Measurements from ENCODE around the gene DPP9.
A peak's percentile ranks its signal among the peaks of the same experiment; 100 is the strongest.

Gene DPP9

DNA sequence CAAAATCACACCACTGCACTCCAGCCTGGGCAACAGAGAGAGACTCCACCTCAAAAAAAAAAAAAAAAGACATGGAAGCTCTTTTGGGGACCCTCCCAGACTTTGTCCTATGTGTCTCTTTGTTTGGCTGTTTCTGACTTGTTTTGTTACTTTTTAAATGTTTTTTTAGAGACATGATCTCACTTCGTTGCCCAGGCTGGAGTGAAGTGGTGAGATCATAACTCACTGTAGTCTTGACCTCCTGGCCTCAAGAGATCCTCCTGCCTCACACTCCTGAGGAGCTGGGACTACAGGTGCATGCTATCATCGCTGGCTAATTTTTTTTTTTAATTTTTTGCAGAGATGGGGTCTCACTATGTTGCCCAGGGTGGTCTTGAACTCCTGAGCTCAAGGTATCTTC lies 16.4 kb upstream of the DPP9 start:
- no peak for DNase-seq (ENCODE audit: low read depth, low spot score)
- H3K36me3 ChIP-seq (ENCODE audit: control insufficient read depth, insufficient read depth, low read length) = no peaks in the 10 kb centered on the region
- no CpG with 5 or more reads among the region's 2 CpGs for WGBS (ENCODE audit: insufficient coverage, insufficient read length)
- no peak overlapping the region for H3K4me3 ChIP-seq (ENCODE audit: low read length)
- no peaks in the 10 kb centered on the region for H3K9me3 ChIP-seq (ENCODE audit: control insufficient read depth, insufficient read depth, low read length)
- H3K4me1 ChIP-seq (ENCODE audit: control insufficient read depth, insufficient read depth, low read length) = peaks cover 1% of the 10 kb centered on the region; the same call in 1 of the 2 replicates
- H3K27me3 ChIP-seq (ENCODE audit: control insufficient read depth, insufficient read depth, low read length) = no peaks in the 10 kb centered on the region
- H3K27ac ChIP-seq (ENCODE audit: low read length) = no peak overlapping the region

GRCh38 chr19:4738734-4739133 lies 15.1 kb upstream of the DPP9 start:
- Histone ChIP-seq H3K27ac (ENCODE audit: low read length) (no peak overlapping the region), H3K36me3 (ENCODE audit: control insufficient read depth, insufficient read depth, low read length) (no peaks in the 10 kb centered on the region)
- WGBS (ENCODE audit: insufficient coverage, insufficient read length) = no CpG with 5 or more reads among the region's 4 CpGs

DNA sequence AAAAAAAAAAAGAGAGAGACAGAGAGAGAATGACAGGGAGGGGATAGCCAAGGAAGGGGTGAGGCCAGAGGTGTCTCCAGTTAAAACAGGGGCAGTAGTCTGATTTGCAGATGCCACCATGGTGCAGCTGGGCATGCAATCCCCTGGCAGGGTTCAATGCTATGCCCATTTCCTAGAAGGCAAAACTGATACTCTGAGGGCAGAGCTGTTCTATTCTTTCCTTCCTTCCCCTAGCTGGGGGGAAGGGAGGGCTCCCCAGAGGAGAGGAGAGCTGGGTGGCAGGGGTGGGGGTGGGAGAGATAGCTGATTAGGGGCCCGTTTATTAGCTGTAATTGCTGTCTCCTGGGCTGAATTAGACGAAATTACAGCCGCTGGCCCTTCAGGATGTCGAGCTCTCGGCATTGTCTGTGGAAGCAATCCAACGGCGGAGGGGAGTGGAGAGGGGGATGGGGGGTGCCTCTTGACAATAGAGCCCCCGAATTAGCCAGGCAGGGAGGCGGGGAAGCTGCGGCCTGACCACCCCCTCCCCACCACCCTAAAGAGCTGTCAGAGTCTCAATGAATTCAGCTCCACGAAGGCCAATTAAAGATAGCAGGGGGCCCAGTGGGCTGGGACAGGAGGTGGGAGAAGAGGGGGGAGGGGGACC lies 14.4 kb upstream of the DPP9 start:
- H3K27ac ChIP-seq (ENCODE audit: low read length) = no peak overlapping the region
- no peak for DNase-seq (ENCODE audit: low read depth, low spot score)

More at GRCh38 chr19:4738734-4739133, 15.1 kb upstream of the DPP9 start:
- no peak overlapping the region for H3K4me3 ChIP-seq (ENCODE audit: low read length)
- DNase-seq (ENCODE audit: low read depth, low spot score) = no peak
- peaks cover 1% of the 10 kb centered on the region; the same call in 1 of the 2 replicates for H3K4me1 ChIP-seq (ENCODE audit: control insufficient read depth, insufficient read depth, low read length)
- no peaks in the 10 kb centered on the region for H3K9me3 ChIP-seq (ENCODE audit: control insufficient read depth, insufficient read depth, low read length)
- H3K27me3 ChIP-seq (ENCODE audit: control insufficient read depth, insufficient read depth, low read length) = no peaks in the 10 kb centered on the region

GRCh38 chr19:4733755-4734345 lies 10.2 kb upstream of the DPP9 start:
- Histone ChIP-seq H3K9me3 (ENCODE audit: control insufficient read depth, insufficient read depth, low read length) (no peaks in the 10 kb centered on the region), H3K27me3 (ENCODE audit: control insufficient read depth, insufficient read depth, low read length) (no peaks in the 10 kb centered on the region), H3K36me3 (ENCODE audit: control insufficient read depth, insufficient read depth, low read length) (no peaks in the 10 kb centered on the region), H3K4me3 (ENCODE audit: low read length) (no peak overlapping the region), H3K4me1 (ENCODE audit: control insufficient read depth, insufficient read depth, low read length) (no peaks in the 10 kb centered on the region; the same call in none of the 2 replicates), H3K27ac (ENCODE audit: low read length) (no peak overlapping the region)
- no CpG with 5 or more reads among the region's 1 CpG for WGBS (ENCODE audit: insufficient coverage, insufficient read length)
- no peak for DNase-seq (ENCODE audit: low read depth, low spot score)

More for the DNA sequence above, 14.4 kb upstream of the DPP9 start:
- no CpG with 5 or more reads among the region's 11 CpGs for WGBS (ENCODE audit: insufficient coverage, insufficient read length)
- no peaks in the 10 kb centered on the region for H3K36me3 ChIP-seq (ENCODE audit: control insufficient read depth, insufficient read depth, low read length)
- H3K4me1 ChIP-seq (ENCODE audit: control insufficient read depth, insufficient read depth, low read length) = peaks cover 1% of the 10 kb centered on the region; the same call in 1 of the 2 replicates
- H3K9me3 ChIP-seq (ENCODE audit: control insufficient read depth, insufficient read depth, low read length) = no peaks in the 10 kb centered on the region
- H3K4me3 ChIP-seq (ENCODE audit: low read length) = no peak overlapping the region
- H3K27me3 ChIP-seq (ENCODE audit: control insufficient read depth, insufficient read depth, low read length) = no peaks in the 10 kb centered on the region

GRCh38 chr19:4732680-4733114 lies 9.1 kb upstream of the DPP9 start:
- DNase-seq (ENCODE audit: low read depth, low spot score) = peak; percentile 57
- H3K27me3 ChIP-seq (ENCODE audit: control insufficient read depth, insufficient read depth, low read length) = no peaks in the 10 kb centered on the region
- WGBS (ENCODE audit: insufficient coverage, insufficient read length) = no CpG with 5 or more reads among the region's 8 CpGs
- no peaks in the 10 kb centered on the region; the same call in 1 of the 2 replicates for H3K4me1 ChIP-seq (ENCODE audit: control insufficient read depth, insufficient read depth, low read length)
- H3K9me3 ChIP-seq (ENCODE audit: control insufficient read depth, insufficient read depth, low read length) = no peaks in the 10 kb centered on the region
- no peak overlapping the region for H3K27ac ChIP-seq (ENCODE audit: low read length)
- no peaks in the 10 kb centered on the region for H3K36me3 ChIP-seq (ENCODE audit: control insufficient read depth, insufficient read depth, low read length)
- H3K4me3 ChIP-seq (ENCODE audit: low read length) = no peak overlapping the region

DNA sequence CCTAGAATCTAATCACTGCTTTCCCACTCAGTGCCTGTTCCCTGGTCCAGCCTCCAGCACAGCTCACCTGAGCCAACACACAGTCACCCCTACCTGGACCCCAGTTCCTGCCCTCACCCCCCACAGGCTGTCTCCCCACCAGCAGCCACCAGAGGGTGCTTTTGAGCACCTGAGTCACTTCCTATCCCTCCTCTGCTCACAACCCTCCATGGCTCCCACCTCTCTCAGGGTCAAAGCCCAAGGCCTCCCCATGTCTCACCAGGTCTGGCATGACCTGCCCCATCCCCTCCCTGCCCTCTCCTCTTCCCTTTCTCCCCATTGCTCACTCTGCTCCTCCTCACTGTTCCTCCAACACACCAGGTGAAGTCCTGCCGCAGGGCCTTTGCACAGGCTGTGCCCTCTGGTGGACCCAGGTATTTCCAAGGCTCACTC lies 7.1 kb upstream of the DPP9 start:
- DNase-seq (ENCODE audit: low read depth, low spot score) = peak; percentile 37
- Histone ChIP-seq H3K4me3 (ENCODE audit: low read length) (no peak overlapping the region), H3K36me3 (ENCODE audit: control insufficient read depth, insufficient read depth, low read length) (no peaks in the 10 kb centered on the region), H3K27me3 (ENCODE audit: control insufficient read depth, insufficient read depth, low read length) (no peaks in the 10 kb centered on the region), H3K4me1 (ENCODE audit: control insufficient read depth, insufficient read depth, low read length) (no peaks in the 10 kb centered on the region; the same call in 1 of the 2 replicates), H3K9me3 (ENCODE audit: control insufficient read depth, insufficient read depth, low read length) (no peaks in the 10 kb centered on the region), H3K27ac (ENCODE audit: low read length) (no peak overlapping the region)
- WGBS (ENCODE audit: insufficient coverage, insufficient read length) = no CpG with 5 or more reads among the region's 1 CpG

- Histone ChIP-seq H3K27ac (ENCODE audit: low read length) (no peak overlapping the region), H3K27me3 (ENCODE audit: control insufficient read depth, insufficient read depth, low read length) (no peaks in the 10 kb centered on the region), H3K4me3 (ENCODE audit: low read length) (no peak overlapping the region), H3K4me1 (ENCODE audit: control insufficient read depth, insufficient read depth, low read length) (no peaks in the 10 kb centered on the region; the same call in 1 of the 2 replicates), H3K36me3 (ENCODE audit: control insufficient read depth, insufficient read depth, low read length) (no peaks in the 10 kb centered on the region), H3K9me3 (ENCODE audit: control insufficient read depth, insufficient read depth, low read length) (no peaks in the 10 kb centered on the region)
- DNase-seq (ENCODE audit: low read depth, low spot score) = no peak
- no CpG with 5 or more reads among the region's 10 CpGs for WGBS (ENCODE audit: insufficient coverage, insufficient read length)
Observed at GRCh38 chr19:4728871-4729270, 5.2 kb upstream of the DPP9 start.

DNA sequence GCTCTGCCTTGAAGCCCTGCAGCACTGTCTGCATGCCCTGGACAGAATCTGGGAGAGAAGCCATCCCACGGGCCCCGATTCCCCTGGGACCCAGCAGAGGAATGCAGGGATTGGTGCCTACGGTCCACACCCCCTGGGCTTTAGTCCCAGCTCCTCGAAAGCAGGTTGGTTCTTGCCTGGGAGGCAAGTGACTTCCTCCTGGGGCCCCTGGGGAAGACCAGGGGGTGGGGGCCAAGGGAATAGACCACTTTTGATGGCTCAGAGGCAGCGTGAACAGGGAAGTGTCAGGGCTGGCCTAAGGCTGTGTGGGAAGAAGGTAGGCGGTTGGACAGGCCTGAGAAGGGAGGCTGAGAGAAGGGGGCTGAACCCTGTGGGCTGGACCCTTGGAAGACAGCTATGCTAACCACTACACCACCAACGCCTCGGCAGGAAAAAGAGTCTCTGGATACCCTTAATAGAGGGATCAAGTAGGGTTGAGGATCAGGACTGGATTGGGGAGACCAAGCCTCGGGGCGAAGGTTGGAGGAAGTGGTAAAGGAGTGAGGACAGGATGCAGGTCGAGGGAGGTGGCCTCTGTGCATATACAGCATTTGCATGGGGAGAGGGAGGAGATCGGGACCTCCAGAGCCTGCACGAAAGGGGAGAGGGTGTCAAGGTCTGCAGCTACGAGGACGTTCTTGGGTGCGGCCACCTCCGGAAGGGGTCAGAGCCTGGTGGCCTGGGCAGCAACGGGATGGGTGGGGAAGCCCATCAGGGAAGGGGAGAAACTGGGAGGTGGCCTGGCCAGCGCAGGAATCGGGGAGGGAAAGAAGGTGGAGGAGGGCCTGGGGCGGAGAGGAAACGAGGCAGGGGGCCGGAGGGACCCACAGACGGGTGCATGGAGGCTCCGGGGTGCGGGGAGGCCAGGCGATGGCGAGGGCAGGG lies 709 bp downstream of the DPP9 start:
- H3K4me1 ChIP-seq (ENCODE audit: control insufficient read depth, insufficient read depth, low read length) = peaks cover 2% of the 10 kb centered on the region; the same call in 1 of the 2 replicates
- 0 out of 2 replicates have a peak, but pooled peaks cover 9% of the 10 kb centered on the region for H3K36me3 ChIP-seq (ENCODE audit: control insufficient read depth, insufficient read depth, low read length)
- peak overlapping the region; percentile 95 for H3K4me3 ChIP-seq (ENCODE audit: low read length)
- WGBS (ENCODE audit: insufficient coverage, insufficient read length) = no CpG with 5 or more reads among the region's 28 CpGs
- H3K9me3 ChIP-seq (ENCODE audit: control insufficient read depth, insufficient read depth, low read length) = no peaks in the 10 kb centered on the region
- no peak for DNase-seq (ENCODE audit: low read depth, low spot score)
- H3K27ac ChIP-seq (ENCODE audit: low read length) = no peak overlapping the region
- H3K27me3 ChIP-seq (ENCODE audit: control insufficient read depth, insufficient read depth, low read length) = no peaks in the 10 kb centered on the region

- H3K27me3 ChIP-seq (ENCODE audit: control insufficient read depth, insufficient read depth, low read length) = no peaks in the 10 kb centered on the region
- H3K4me1 ChIP-seq (ENCODE audit: control insufficient read depth, insufficient read depth, low read length) = peaks cover 2% of the 10 kb centered on the region; the same call in 1 of the 2 replicates
- H3K9me3 ChIP-seq (ENCODE audit: control insufficient read depth, insufficient read depth, low read length) = no peaks in the 10 kb centered on the region
- H3K27ac ChIP-seq (ENCODE audit: low read length) = no peak overlapping the region
- WGBS (ENCODE audit: insufficient coverage, insufficient read length) = no CpG with 5 or more reads among the region's 6 CpGs
- H3K4me3 ChIP-seq (ENCODE audit: low read length) = no peak overlapping the region
- H3K36me3 ChIP-seq (ENCODE audit: control insufficient read depth, insufficient read depth, low read length) = peaks cover 16% of the 10 kb centered on the region
- DNase-seq (ENCODE audit: low read depth, low spot score) = no peak
Observed at GRCh38 chr19:4721196-4721595, 2.4 kb downstream of the DPP9 start.

DNA sequence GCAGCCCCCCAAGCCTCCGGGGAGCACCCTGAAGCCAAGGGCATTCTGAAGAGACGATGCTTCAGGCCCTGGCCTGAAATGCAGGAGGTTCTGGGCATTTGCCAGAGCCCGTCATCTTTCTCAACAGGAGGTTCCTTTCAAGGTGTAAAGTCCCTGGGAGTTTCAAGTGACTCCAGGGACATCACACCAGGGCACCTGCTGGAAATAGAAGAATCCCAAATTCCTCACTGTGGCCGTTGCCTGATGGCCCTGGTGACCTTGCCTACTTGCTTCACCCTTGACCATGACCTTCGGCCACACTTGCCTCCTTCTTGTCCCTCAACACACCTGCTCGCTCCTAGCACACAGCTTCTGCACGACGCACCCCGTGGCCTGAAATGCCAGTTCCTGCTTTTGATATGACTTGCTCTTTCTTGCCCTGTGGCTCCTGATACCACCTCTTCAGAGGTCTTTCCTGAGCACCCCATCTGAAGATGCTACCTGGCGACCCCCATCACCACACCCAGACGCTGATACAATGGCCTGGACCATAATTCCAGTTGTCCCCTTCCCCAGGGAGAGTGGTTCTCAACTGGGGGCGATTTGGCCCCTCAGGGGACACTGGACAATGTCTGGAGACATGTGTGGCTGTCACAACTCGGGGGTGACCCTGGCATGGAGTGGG lies 3.5 kb downstream of the DPP9 start:
- no peaks in the 10 kb centered on the region for H3K9me3 ChIP-seq (ENCODE audit: control insufficient read depth, insufficient read depth, low read length)
- no CpG with 5 or more reads among the region's 13 CpGs for WGBS (ENCODE audit: insufficient coverage, insufficient read length)
- H3K27me3 ChIP-seq (ENCODE audit: control insufficient read depth, insufficient read depth, low read length) = no peaks in the 10 kb centered on the region
- no peak for DNase-seq (ENCODE audit: low read depth, low spot score)
- H3K4me1 ChIP-seq (ENCODE audit: control insufficient read depth, insufficient read depth, low read length) = peaks cover 2% of the 10 kb centered on the region; the same call in 1 of the 2 replicates
- H3K36me3 ChIP-seq (ENCODE audit: control insufficient read depth, insufficient read depth, low read length) = peaks cover 18% of the 10 kb centered on the region
- H3K4me3 ChIP-seq (ENCODE audit: low read length) = no peak overlapping the region
- no peak overlapping the region for H3K27ac ChIP-seq (ENCODE audit: low read length)

Measured in iPS DF 6.9 (cell line).